ENCODE results near the gene GDA.

Gene GDA

GRCh38 chr9:72271613-72272478 is 122.6 kb downstream of the GDA start:
- no peak overlapping the region for H3K4me3 ChIP-seq (ENCODE audit: low read depth, low read length)
- peak; percentile 78 for TF ChIP-seq CTCF (IDR thresholded peaks at IDR 0.05; ENCODE audit: low read depth, low read length, missing control alignments)
- peak; percentile 10 for DNase-seq (ENCODE audit: low read depth)

- no peak for TF ChIP-seq CTCF (IDR thresholded peaks at IDR 0.05; ENCODE audit: low read depth, low read length, missing control alignments)
- no peak for DNase-seq (ENCODE audit: low read depth)
- no peak overlapping the region for H3K4me3 ChIP-seq (ENCODE audit: low read depth, low read length)
Observed at GRCh38 chr9:72274441-72274840, 125.2 kb downstream of the GDA start.

GRCh38 chr9:72274916-72275315 is 125.7 kb downstream of the GDA start:
- no peak for DNase-seq (ENCODE audit: low read depth)
- no peak overlapping the region for H3K4me3 ChIP-seq (ENCODE audit: low read depth, low read length)
- TF ChIP-seq CTCF (IDR thresholded peaks at IDR 0.05; ENCODE audit: low read depth, low read length, missing control alignments): no peak

- no peak for TF ChIP-seq CTCF (IDR thresholded peaks at IDR 0.05; ENCODE audit: low read depth, low read length, missing control alignments)
- no peak overlapping the region for H3K4me3 ChIP-seq (ENCODE audit: low read depth, low read length)
- no peak for DNase-seq (ENCODE audit: low read depth)
Observed at GRCh38 chr9:72276429-72276828, 127.2 kb downstream of the GDA start.

- no peak overlapping the region for H3K4me3 ChIP-seq (ENCODE audit: low read depth, low read length)
- peak; percentile 10 for DNase-seq (ENCODE audit: low read depth)
- TF ChIP-seq CTCF (IDR thresholded peaks at IDR 0.05; ENCODE audit: low read depth, low read length, missing control alignments): no peak
Observed at GRCh38 chr9:72278959-72279358, 129.7 kb downstream of the GDA start.

- peak; percentile 91 for TF ChIP-seq CTCF (IDR thresholded peaks at IDR 0.05; ENCODE audit: low read depth, low read length, missing control alignments)
- peak; percentile 39 for DNase-seq (ENCODE audit: low read depth)
- no peak overlapping the region for H3K4me3 ChIP-seq (ENCODE audit: low read depth, low read length)
Observed at GRCh38 chr9:72280913-72281500, 131.8 kb downstream of the GDA start.
